Measurements from ENCODE around the gene SARDH. TPM values are rescaled to one million over a fixed set of nuclear protein-coding genes. Genes with fewer than 3 reads are reported as not detected.

The SARDH gene
- total RNA-seq, 2 donors from 2014 or later: 20.2 to 61.0 TPM

GRCh38 chr9:133664173-133665050 lies 73.7 kb downstream of the SARDH start:
- ATAC-seq (no peak), DNase-seq (no peak)
- no peak overlapping the region for H3K4me3 ChIP-seq
- H3K36me3 ChIP-seq (replicated peaks in 1 of 2; ENCODE audit: insufficient read depth in 1 of 2, low read depth in 2 of 2): no peaks in the 10 kb centered on the region
- 85 to 90% methylated on average over 14 to 27 of the region's 27 CpGs for WGBS, 2 donors
- H3K4me1 ChIP-seq: peaks cover 4% of the 10 kb centered on the region
- no peaks in the 10 kb centered on the region for H3K27me3 ChIP-seq
- no peak overlapping the region for H3K27ac ChIP-seq
- no peaks in the 10 kb centered on the region for H3K9me3 ChIP-seq
- intact Hi-C loops (cut with DNase I): no loop called here
- TF ChIP-seq CTCF (IDR thresholded peaks at IDR 0.05): no peak
- TF ChIP-seq POLR2A (IDR thresholded peaks at IDR 0.05): no peak

GRCh38 chr9:133661846-133662540 lies 76.2 kb downstream of the SARDH start:
- intact Hi-C loops (cut with DNase I): no loop called here
- no peak for TF ChIP-seq POLR2A (IDR thresholded peaks at IDR 0.05)
- Histone ChIP-seq H3K4me3 (no peak overlapping the region), H3K27me3 (no peaks in the 10 kb centered on the region), H3K36me3 (replicated peaks in 1 of 2; ENCODE audit: insufficient read depth in 1 of 2, low read depth in 2 of 2) (no peaks in the 10 kb centered on the region), H3K9me3 (no peaks in the 10 kb centered on the region), H3K4me1 (peaks cover 25% of the 10 kb centered on the region), H3K27ac (no peak overlapping the region)
- ATAC-seq: no peak
- 87 to 88% methylated on average over 18 to 20 of the region's 26 CpGs for WGBS, 2 donors
- no peak for DNase-seq

- Histone ChIP-seq H3K9me3 (no peaks in the 10 kb centered on the region), H3K27ac (peak overlapping the region in 1 of 4 donors; percentile 20), H3K27me3 (no peaks in the 10 kb centered on the region), H3K36me3 (replicated peaks in 1 of 2; ENCODE audit: insufficient read depth in 1 of 2, low read depth in 2 of 2) (no peaks in the 10 kb centered on the region), H3K4me1 (peaks cover 29% of the 10 kb centered on the region), H3K4me3 (no peak overlapping the region)
- DNase-seq: no peak
- intact Hi-C loops (cut with DNase I): no loop called here
- 53% methylated on average over 13 of the region's 13 CpGs; no CpG with 5 or more reads in 1 of the 2 donors for WGBS, 2 donors
- TF ChIP-seq POLR2A (IDR thresholded peaks at IDR 0.05): no peak
- TF ChIP-seq CTCF (IDR thresholded peaks at IDR 0.05): no peak
- ATAC-seq: no peak
Measured at GRCh38 chr9:133659516-133659915, 78.6 kb downstream of the SARDH start.

- peak; percentile 73 for ATAC-seq
- intact Hi-C loops (cut with DNase I): no loop called here
- WGBS, 2 donors: 4% methylated on average over 22 to 46 of the region's 46 CpGs
- peak; percentile 59 to 69 (median 60) for DNase-seq
- TF ChIP-seq CTCF (IDR thresholded peaks at IDR 0.05): no peak
- peak in 1 of 3 donors; percentile 5 for TF ChIP-seq POLR2A (IDR thresholded peaks at IDR 0.05)
- no peaks in the 10 kb centered on the region for H3K27me3 ChIP-seq
- no peak overlapping the region for H3K4me3 ChIP-seq
- H3K9me3 ChIP-seq: no peaks in the 10 kb centered on the region
- no peaks in the 10 kb centered on the region for H3K36me3 ChIP-seq (replicated peaks in 1 of 2; ENCODE audit: insufficient read depth in 1 of 2, low read depth in 2 of 2)
- peaks cover 29% of the 10 kb centered on the region for H3K4me1 ChIP-seq
- H3K27ac ChIP-seq: peak overlapping the region in 1 of 4 donors; percentile 20
Measured at GRCh38 chr9:133658442-133659431, 79.4 kb downstream of the SARDH start.
